K562 (cell line): ENCODE measurements around the gene DNAAF3. TPM values are rescaled to one million over a fixed set of nuclear protein-coding genes. Genes with fewer than 3 reads are reported as not detected.

Experiments
- BHLHE40 ChIP-seq: IDR thresholded peaks from 2 replicates; pipeline ENCODE4 v1.6.1; 2011; ENCODE audit warnings: low read length, improper control_type of control experiment
- CREB1 ChIP-seq, 2 experiments: sonication (generic) in 1 of 2; formaldehyde crosslinking in 1 of 2; IDR thresholded peaks; 2 replicates each; pipeline versions ENCODE4 v1.6.1 to v1.8.0; 2012 to 2022; ENCODE audit warnings: inconsistent platforms in 1 of 2, mild to moderate bottlenecking in 1 of 2, missing genetic modification reagents in 1 of 2, moderate library complexity in 1 of 2
- CXXC5 ChIP-seq: fragments of 250-450 bp; sonication (Bioruptor Pico); IDR thresholded peaks from 2 replicates; pipeline ENCODE4 v1.8.0; 2022; ENCODE audit warnings: inconsistent platforms, mild to moderate bottlenecking, moderate library complexity
- DNMT1 ChIP-seq: fragments of 450-650 bp; IDR thresholded peaks from 2 replicates; pipeline ENCODE4 v1.6.1; 2016; ENCODE audit warnings: antibody characterized with exemption, mild to moderate bottlenecking
- FIP1L1 ChIP-seq: fragments of 200-400 bp; formaldehyde crosslinking; IDR thresholded peaks from 2 replicates; pipeline ENCODE4 v1.6.1; 2018; ENCODE audit warnings: mild to moderate bottlenecking, low read depth, low read length; ENCODE audit not compliant: poor library complexity, severe bottlenecking
- KDM5B ChIP-seq: fragments of 200-600 bp; sonication (generic); IDR thresholded peaks from 2 replicates; pipeline ENCODE4 v1.6.1; 2012; ENCODE audit warnings: low read depth, mild to moderate bottlenecking, moderate library complexity, low read length, control low read depth, inconsistent platforms; ENCODE audit not compliant: insufficient replicate concordance
- NCOA1 ChIP-seq: fragments of 450-650 bp; IDR thresholded peaks from 2 replicates; pipeline ENCODE4 v1.6.1; 2016; ENCODE audit warnings: low read depth
- POLR3G ChIP-seq: IDR thresholded peaks from 2 replicates; pipeline ENCODE4 v1.6.1; 2011; ENCODE audit not compliant: insufficient read length, insufficient replicate concordance; ENCODE audit errors: extremely low read depth
- SMARCA5 ChIP-seq: fragments of 450-650 bp; IDR thresholded peaks from 2 replicates; pipeline ENCODE4 v1.6.1; 2016
- SP1 ChIP-seq: sonication (generic); formaldehyde crosslinking; IDR thresholded peaks from 2 replicates; pipeline ENCODE4 v1.8.1; 2022; ENCODE audit warnings: mild to moderate bottlenecking, missing genetic modification reagents
- SPI1 ChIP-seq: IDR thresholded peaks from 2 replicates; pipeline ENCODE4 v1.6.1; 2011; ENCODE audit warnings: low read depth, low read length, control low read depth, borderline replicate concordance
- TCF3 ChIP-seq: sonication (generic); formaldehyde crosslinking; IDR thresholded peaks from 2 replicates; pipeline ENCODE4 v1.4.0; 2020; ENCODE audit warnings: mild to moderate bottlenecking, missing genetic modification reagents
- ZKSCAN3 ChIP-seq: fragments of 250-450 bp; sonication (Bioruptor Pico); IDR thresholded peaks from 2 replicates; pipeline ENCODE4 v1.4.0; 2020
- ZNF589 ChIP-seq: fragments of 200-800 bp; sonication (Bioruptor generic); IDR thresholded peaks from 2 replicates; pipeline ENCODE4 v1.6.1; 2016; ENCODE audit warnings: low read depth, missing genetic modification characterization, missing compliant biosample characterization
- polyA plus RNA-seq, 8 experiments: library from polyadenylated mRNA; depleted of rRNA in 4 of 8; stranded (reverse) in 5 of 8; unstranded in 3 of 8; fragments of >200 nt; fragmentation: Nextera tagmentation in 2 of 8; fragmentation: Illumina TruSeq in 1 of 8; extraction: Ambion mirVana in 2 of 8; extraction: Trizol in 1 of 8; gene quantifications; 2 replicates each; pipeline versions ENCODE4 v1.2.1 to v1.2.3, GENCODE V29; 2011 to 2014; ENCODE audit warnings: inconsistent platforms in 1 of 8, missing spikeins in 1 of 8
- total RNA-seq, 7 experiments: library from RNA; depleted of rRNA in 6 of 7; stranded (reverse); fragments of >200 nt in 6 of 7; fragmentation: Illumina TruSeq in 2 of 7; extraction: Trizol in 2 of 7; gene quantifications; 2 replicates each; pipeline versions ENCODE4 v1.2.1 to v1.2.3, GENCODE V29; 2011 to 2021; ENCODE audit warnings: low replicate concordance in 1 of 7
- TF ChIP-seq, protein P1 (sequence below): sonication (generic); formaldehyde crosslinking; IDR thresholded peaks from 2 replicates; pipeline ENCODE4 v1.8.0; 2022; ENCODE audit warnings: mild to moderate bottlenecking, missing genetic modification reagents, borderline replicate concordance
- TF ChIP-seq, protein P2 (sequence below), 2 experiments: fragments of 450-650 bp in 1 of 2; IDR thresholded peaks; 2 replicates each; pipeline ENCODE4 v1.6.1; 2011 to 2017; ENCODE audit warnings: low read depth in 2 of 2, antibody characterized with exemption in 1 of 2, borderline replicate concordance in 1 of 2, low read length in 1 of 2, mild to moderate bottlenecking in 1 of 2, mixed read lengths in 1 of 2; ENCODE audit not compliant: control insufficient read depth in 1 of 2
- TF ChIP-seq, protein P3 (sequence below), 2 experiments: fragments of 450-650 bp; IDR thresholded peaks; 2 replicates each; pipeline ENCODE4 v1.6.1; 2016
- TF ChIP-seq, protein P4 (sequence below), 2 experiments: fragments of 450-650 bp in 1 of 2; sonication (generic) in 1 of 2; formaldehyde crosslinking; conservative IDR thresholded peaks; 2 replicates each; pipeline versions ENCODE4 v1.4.0 to v1.8.1; 2020 to 2022; ENCODE audit warnings: mild to moderate bottlenecking in 1 of 2, missing genetic modification reagents in 1 of 2
- TF ChIP-seq, protein P5 (sequence below): sonication (generic); formaldehyde crosslinking; IDR thresholded peaks from 2 replicates; pipeline ENCODE4 v1.9.0; 2022; ENCODE audit warnings: mild to moderate bottlenecking, missing genetic modification reagents

Gene DNAAF3
- total and polyA plus RNA-seq, 9 of the 15 experiments (the other 6 are each of a cell fraction or from before 2014, with no cell fraction given), result 21.6 to 61.5 (median 43.0) TPM

DNA sequence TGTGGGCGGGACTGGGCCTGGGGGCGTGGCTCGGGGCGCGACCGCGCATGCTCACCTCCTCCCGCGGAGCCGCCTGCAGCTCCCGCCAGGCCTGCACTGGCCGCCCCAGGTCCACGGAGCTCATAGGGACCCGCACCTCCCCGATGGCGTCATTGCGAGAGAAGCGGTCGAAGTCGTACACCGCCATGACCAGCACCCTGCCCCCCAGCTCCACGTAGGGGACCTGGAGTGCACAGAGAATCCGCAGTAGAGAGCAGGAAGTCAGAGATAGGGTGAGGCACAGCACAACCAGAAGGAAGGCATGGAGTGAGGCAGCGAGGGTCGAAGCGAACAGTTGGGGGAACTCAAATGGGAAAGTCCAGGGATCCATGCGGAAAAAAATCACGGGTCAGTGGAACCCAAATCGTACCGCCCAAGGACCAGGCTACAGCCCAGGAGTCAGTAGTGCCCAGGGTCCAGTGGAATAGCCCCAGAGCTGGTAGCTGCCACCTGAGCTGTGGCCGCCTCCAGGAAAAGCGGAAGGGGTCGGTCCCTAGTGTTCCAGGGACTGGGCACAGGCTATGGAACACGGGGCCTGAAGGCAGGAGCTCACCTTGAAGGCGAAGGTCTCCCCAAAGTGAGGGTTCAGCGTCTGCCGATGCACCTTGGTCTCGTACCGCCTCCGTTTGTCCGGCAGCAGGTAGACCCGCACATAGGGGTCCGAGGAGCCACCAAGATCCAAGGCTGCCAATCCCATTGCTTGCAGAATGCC, 8.9 kb upstream of the DNAAF3 start (continued):
- TF ChIP-seq, protein P1, sequence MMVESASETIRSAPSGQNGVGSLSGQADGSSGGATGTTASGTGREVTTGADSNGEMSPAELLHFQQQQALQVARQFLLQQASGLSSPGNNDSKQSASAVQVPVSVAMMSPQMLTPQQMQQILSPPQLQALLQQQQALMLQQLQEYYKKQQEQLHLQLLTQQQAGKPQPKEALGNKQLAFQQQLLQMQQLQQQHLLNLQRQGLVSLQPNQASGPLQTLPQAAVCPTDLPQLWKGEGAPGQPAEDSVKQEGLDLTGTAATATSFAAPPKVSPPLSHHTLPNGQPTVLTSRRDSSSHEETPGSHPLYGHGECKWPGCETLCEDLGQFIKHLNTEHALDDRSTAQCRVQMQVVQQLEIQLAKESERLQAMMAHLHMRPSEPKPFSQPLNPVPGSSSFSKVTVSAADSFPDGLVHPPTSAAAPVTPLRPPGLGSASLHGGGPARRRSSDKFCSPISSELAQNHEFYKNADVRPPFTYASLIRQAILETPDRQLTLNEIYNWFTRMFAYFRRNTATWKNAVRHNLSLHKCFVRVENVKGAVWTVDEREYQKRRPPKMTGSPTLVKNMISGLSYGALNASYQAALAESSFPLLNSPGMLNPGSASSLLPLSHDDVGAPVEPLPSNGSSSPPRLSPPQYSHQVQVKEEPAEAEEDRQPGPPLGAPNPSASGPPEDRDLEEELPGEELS (CRISPR knock-in tag), result no peak
- peak; percentile 64 for TF ChIP-seq CREB1 (IDR thresholded peaks at IDR 0.05)
- no peak for TF ChIP-seq CREB1 (CRISPR knock-in tag; IDR thresholded peaks at IDR 0.05)
- TF ChIP-seq, protein P2, sequence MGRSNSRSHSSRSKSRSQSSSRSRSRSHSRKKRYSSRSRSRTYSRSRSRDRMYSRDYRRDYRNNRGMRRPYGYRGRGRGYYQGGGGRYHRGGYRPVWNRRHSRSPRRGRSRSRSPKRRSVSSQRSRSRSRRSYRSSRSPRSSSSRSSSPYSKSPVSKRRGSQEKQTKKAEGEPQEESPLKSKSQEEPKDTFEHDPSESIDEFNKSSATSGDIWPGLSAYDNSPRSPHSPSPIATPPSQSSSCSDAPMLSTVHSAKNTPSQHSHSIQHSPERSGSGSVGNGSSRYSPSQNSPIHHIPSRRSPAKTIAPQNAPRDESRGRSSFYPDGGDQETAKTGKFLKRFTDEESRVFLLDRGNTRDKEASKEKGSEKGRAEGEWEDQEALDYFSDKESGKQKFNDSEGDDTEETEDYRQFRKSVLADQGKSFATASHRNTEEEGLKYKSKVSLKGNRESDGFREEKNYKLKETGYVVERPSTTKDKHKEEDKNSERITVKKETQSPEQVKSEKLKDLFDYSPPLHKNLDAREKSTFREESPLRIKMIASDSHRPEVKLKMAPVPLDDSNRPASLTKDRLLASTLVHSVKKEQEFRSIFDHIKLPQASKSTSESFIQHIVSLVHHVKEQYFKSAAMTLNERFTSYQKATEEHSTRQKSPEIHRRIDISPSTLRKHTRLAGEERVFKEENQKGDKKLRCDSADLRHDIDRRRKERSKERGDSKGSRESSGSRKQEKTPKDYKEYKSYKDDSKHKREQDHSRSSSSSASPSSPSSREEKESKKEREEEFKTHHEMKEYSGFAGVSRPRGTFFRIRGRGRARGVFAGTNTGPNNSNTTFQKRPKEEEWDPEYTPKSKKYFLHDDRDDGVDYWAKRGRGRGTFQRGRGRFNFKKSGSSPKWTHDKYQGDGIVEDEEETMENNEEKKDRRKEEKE (IDR thresholded peaks at IDR 0.05; ENCODE audit: borderline replicate concordance in 1 of 2, control insufficient read depth in 1 of 2, low read depth in 2 of 2, low read length in 1 of 2), result no peak
- TF ChIP-seq SMARCA5, result peak; percentile 66; the same call in 1 of the 2 replicates
- TF ChIP-seq ZKSCAN3 (CRISPR knock-in tag), result no peak
- no peak for TF ChIP-seq BHLHE40
- TF ChIP-seq NCOA1, result peak; percentile 38; the same call in 1 of the 2 replicates
- peak; percentile 59 for TF ChIP-seq CXXC5
- 0 out of 2 replicates have a peak, but pooled peaks have one; percentile 36 for TF ChIP-seq ZNF589 (CRISPR knock-in tag)
- peak; percentile 78 for TF ChIP-seq KDM5B
- TF ChIP-seq, protein P3, sequence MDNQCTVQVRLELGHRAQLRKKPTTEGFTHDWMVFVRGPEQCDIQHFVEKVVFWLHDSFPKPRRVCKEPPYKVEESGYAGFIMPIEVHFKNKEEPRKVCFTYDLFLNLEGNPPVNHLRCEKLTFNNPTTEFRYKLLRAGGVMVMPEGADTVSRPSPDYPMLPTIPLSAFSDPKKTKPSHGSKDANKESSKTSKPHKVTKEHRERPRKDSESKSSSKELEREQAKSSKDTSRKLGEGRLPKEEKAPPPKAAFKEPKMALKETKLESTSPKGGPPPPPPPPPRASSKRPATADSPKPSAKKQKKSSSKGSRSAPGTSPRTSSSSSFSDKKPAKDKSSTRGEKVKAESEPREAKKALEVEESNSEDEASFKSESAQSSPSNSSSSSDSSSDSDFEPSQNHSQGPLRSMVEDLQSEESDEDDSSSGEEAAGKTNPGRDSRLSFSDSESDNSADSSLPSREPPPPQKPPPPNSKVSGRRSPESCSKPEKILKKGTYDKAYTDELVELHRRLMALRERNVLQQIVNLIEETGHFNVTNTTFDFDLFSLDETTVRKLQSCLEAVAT (IDR thresholded peaks at IDR 0.05), result peak in 1 of 2 experiments; percentile 40; a peak in 1 of 4 replicates
- TF ChIP-seq, protein P4, sequence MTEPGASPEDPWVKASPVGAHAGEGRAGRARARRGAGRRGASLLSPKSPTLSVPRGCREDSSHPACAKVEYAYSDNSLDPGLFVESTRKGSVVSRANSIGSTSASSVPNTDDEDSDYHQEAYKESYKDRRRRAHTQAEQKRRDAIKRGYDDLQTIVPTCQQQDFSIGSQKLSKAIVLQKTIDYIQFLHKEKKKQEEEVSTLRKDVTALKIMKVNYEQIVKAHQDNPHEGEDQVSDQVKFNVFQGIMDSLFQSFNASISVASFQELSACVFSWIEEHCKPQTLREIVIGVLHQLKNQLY (CRISPR knock-in tag; conservative IDR thresholded peaks at IDR 0.05), result no peak
- no peak for TF ChIP-seq POLR3G
- TF ChIP-seq, protein P5, sequence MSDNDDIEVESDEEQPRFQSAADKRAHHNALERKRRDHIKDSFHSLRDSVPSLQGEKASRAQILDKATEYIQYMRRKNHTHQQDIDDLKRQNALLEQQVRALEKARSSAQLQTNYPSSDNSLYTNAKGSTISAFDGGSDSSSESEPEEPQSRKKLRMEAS, result peak; percentile 79
- peak; percentile 88 for TF ChIP-seq SP1 (CRISPR knock-in tag)
- TF ChIP-seq SPI1, result peak; percentile 56; the same call in 1 of the 2 replicates
- 0 out of 2 replicates have a peak, but pooled peaks have one; percentile 47 for TF ChIP-seq DNMT1
- TF ChIP-seq FIP1L1, result no peak
- no peak for TF ChIP-seq TCF3 (CRISPR knock-in tag)
